ENCODE data around the gene VSTM4. TPM values are rescaled to one million over a fixed set of nuclear protein-coding genes. Genes with fewer than 3 reads are reported as not detected.

Gene VSTM4
- total RNA-seq, 1 donor from 2014 or later, result 22.4 TPM

- peak; percentile 75 for DNase-seq
- intact Hi-C loops (cut with DNase I), result no loop called here
- peak; percentile 71 for ATAC-seq (ENCODE audit: poor library complexity)
These were observed 33.6 kb downstream of the VSTM4 start for GRCh38 chr10:49081547-49082275.

- ATAC-seq (ENCODE audit: poor library complexity) (peak; percentile 4), DNase-seq (no peak)
- intact Hi-C loops (cut with DNase I), result no loop called here
These were observed 34.4 kb downstream of the VSTM4 start for GRCh38 chr10:49080965-49081364.

DNA sequence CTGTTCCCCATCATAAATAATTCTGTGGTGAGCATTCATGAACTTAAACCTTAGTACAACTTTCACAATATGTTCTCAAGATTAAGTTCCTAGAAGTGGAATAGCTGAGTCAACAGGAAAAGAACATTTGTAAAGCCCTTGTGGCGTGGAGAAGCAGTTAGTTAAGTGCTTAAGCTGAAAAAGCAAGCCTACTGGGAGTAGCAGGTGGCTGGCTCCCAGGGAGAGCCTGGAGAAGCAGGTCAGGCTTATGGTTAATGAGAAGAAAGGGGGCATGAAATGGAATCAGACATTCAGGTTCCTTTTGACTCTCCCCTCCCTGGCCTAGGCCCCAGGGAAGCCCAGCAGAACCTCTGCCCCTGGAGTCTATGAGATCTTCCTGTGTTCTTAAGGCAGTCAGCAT lies 35.3 kb downstream of the VSTM4 start:
- intact Hi-C loops (cut with DNase I), result no loop called here
- DNase-seq (peak; percentile 62), ATAC-seq (ENCODE audit: poor library complexity) (peak; percentile 59)

GRCh38 chr10:49079499-49079898 lies 35.8 kb downstream of the VSTM4 start:
- DNase-seq (no peak), ATAC-seq (ENCODE audit: poor library complexity) (no peak)
- intact Hi-C loops (cut with DNase I), result no loop called here

- no peak for ATAC-seq (ENCODE audit: poor library complexity)
- no peak for DNase-seq
- intact Hi-C loops (cut with DNase I), result no loop called here
These were observed 36.2 kb downstream of the VSTM4 start for GRCh38 chr10:49079072-49079471.

- ATAC-seq (ENCODE audit: poor library complexity), result no peak
- no peak for DNase-seq
- intact Hi-C loops (cut with DNase I), result no loop called here
These were observed 36.9 kb downstream of the VSTM4 start for GRCh38 chr10:49078433-49078832.

- intact Hi-C loops (cut with DNase I), result no loop called here
- ATAC-seq (ENCODE audit: poor library complexity) (no peak), DNase-seq (no peak)
These were observed 38.4 kb downstream of the VSTM4 start for GRCh38 chr10:49076741-49077521.

DNA sequence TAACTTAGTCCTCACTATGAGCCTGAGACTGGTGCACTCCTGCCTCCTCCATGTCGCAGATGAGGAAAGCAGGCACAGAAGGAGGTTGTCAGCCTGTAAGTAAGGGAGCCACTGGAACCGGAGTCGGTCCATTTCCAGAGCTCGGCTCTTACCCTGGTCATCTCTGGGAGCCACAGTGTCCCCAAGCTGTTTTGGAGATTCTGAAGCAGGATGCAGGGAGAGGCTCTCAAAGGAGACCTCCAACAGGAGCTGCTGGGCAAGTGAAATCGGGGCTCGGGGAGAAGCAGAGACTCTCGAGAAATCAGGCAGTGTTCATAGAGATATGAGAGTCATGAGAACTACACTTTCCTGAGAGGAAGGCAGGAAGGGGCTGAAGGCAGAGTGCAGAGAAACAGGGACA lies 39.0 kb downstream of the VSTM4 start:
- no peak for ATAC-seq (ENCODE audit: poor library complexity)
- intact Hi-C loops (cut with DNase I), result no loop called here

DNA sequence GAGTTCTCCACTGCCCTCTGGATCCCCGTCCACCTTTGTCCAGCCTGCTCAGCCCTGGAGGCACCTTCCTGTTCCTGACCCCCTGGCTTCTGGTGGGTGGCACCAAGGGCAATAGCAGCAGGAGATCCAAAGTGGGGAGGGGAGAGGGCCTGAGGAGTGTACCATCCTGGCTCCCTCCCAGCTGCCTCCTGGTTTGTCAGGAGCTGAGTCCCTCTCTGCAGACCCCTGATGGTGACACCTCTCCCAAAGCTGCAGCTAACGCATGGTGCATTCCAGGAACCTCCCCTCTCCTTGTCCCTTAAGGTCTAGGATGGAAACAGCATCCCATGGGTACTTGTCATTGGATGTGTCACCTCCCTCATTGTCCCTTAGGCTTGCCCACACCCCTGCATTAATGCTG lies 39.6 kb downstream of the VSTM4 start:
- intact Hi-C loops (cut with DNase I), result no loop called here
- DNase-seq (no peak), ATAC-seq (ENCODE audit: poor library complexity) (no peak)

More for the DNA sequence above, 39.0 kb downstream of the VSTM4 start:
- no peak for DNase-seq

- intact Hi-C loops (cut with DNase I), result no loop called here
- ATAC-seq (ENCODE audit: poor library complexity) (no peak), DNase-seq (no peak)
These were observed 40.3 kb downstream of the VSTM4 start for GRCh38 chr10:49074836-49075682.

DNA sequence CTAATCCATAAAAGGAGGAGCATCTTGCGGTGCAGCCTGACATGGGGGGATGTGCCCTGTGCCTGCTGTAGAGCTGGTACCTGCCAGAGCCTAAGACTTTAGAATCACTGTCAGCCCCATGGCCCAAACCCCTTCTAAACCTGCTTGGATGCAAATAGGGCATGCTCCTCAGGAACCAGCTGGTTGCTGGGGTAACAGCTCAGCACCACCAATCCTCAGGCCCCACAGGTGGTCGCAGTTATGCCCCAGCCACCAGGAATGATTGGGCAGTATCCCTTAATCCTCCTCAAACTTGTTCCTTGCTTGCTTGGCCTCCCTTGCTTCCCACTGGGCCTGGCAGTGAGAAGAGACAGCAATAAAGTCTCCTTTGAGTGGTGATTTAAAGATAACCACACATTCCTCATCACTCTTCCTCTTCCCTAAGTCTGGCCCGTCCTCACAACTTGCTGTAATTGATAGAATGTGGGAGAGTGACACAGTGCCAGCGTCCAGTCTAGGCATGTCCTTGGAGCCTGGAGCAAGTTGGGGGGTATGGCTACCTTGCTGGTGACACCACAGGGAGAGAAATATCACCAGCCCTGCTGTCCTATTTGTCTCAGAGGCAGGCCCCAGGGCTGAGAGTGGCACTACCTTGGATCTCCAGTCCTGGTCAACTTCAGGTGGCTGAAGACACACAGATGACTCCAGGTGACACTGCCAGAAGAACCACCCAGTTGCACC lies 43.0 kb downstream of the VSTM4 start:
- intact Hi-C loops (cut with DNase I), result no loop called here
- DNase-seq (no peak), ATAC-seq (ENCODE audit: poor library complexity) (no peak)

DNA sequence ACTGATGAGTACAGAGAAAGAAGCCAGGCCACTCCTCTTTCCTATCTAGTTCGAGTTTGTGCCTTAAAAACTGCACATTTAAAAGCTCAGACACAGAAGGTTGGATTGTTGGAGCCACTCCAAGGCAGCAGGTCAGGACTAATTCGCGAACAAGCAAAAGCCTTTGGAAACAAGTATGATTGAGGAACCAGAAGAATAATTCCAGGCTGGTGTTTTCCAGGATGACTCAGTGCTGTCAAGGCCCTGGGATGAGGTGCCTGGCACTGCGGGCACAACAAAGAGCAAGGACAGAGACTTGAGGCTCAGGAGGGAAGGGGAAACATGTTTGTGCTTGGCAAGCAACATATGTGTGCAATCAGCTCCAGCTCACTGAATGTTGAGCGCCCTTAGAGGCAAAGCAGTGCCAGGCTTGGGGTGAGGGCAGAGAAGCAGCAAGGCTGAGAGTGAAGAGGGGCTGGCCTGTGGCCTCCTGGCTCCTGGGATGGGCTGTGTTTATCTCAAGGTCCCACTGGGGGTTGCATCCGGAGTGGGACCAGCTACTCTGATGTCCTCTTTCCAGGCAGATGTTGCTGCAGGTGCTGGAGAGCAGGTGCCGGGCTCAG lies 44.1 kb downstream of the VSTM4 start:
- ATAC-seq (ENCODE audit: poor library complexity), result peak; percentile 48
- DNase-seq, result no peak
- intact Hi-C loops (cut with DNase I), result no loop called here

DNA sequence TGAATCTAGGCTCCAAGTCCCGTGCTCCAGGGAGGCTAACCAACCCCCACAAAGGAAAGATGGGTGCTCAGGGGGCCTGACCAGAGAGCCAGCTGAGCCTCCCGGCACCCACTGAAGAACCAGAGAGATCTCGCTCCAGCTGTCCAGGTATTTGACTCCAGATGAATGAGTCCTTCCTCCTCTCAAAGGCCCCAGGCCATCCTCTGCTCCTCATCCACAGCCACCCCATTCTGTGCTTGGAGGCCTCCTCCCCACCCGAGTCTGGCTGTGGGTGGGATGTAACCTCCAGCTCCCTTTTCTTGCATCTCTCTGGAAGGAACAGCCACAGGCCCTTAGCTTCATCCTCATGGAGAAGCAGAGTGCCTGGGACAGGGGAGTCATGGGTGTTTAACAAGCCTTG lies 44.6 kb downstream of the VSTM4 start:
- intact Hi-C loops (cut with DNase I), result no loop called here
- ATAC-seq (ENCODE audit: poor library complexity) (no peak), DNase-seq (no peak)

GRCh38 chr10:49068672-49069217 lies 46.6 kb downstream of the VSTM4 start:
- intact Hi-C loops (cut with DNase I), result no loop called here
- ATAC-seq (ENCODE audit: poor library complexity) (peak; percentile 35), DNase-seq (no peak)

DNA sequence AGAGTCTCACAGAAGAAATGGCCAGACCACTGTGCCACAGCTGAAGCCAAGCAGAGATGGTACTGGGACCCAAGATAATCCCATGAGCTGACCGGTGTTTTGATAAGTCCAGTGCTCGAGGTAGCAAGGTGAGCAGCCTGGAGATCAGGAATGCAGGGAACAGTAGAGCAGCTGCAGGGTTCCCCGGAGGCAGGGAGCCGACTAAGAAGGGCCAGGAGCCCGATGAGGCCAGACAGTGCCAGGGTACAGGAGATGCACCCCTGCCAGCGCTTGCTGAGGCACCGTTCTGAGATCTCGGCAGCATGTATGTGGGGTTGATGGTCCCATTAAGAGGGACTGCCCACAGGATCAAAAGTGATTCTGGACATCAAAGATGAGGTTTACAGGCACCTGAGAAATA lies 47.1 kb downstream of the VSTM4 start:
- DNase-seq (no peak), ATAC-seq (ENCODE audit: poor library complexity) (no peak)
- intact Hi-C loops (cut with DNase I), result no loop called here

GRCh38 chr10:49066944-49067730 lies 48.2 kb downstream of the VSTM4 start:
- DNase-seq (no peak), ATAC-seq (ENCODE audit: poor library complexity) (no peak)
- intact Hi-C loops (cut with DNase I), result no loop called here

DNA sequence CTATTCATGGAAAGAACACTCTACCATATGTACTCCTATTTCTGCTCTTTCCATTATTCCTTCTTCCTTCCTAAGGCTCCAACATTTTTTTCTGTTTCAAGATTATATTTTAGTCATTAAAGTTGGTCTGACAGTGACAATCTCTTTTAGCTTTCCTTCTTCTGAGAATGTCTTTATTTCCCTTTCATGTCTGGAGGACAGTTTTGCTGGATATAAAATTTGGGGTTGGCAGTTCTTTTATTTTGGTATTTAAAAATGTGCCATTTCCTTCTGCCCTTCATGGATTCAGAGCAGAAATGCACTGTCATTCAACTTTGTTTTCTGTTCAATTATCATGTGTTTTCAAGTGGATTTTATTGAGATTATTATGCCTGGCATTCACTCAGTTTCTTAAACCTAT lies 53.1 kb downstream of the VSTM4 start:
- intact Hi-C loops (cut with DNase I), result no loop called here
- DNase-seq (no peak), ATAC-seq (ENCODE audit: poor library complexity) (no peak)
